ENCODE results near the gene LDLRAD3.
"Not testable (repeated sequence)": the region's sequence is repeated elsewhere in the genome, so short reads cannot be mapped to it uniquely, and the experiment has no call there.

LDLRAD3 gene

GRCh38 chr11:35995681-35996271, 51.9 kb downstream of the LDLRAD3 start:
- no peak for DNase-seq (ENCODE audit: low read depth)

GRCh38 chr11:35997902-35998520, 54.1 kb downstream of the LDLRAD3 start:
- no peak for DNase-seq (ENCODE audit: low read depth)

- DNase-seq (ENCODE audit: low read depth), result no peak
Measured at GRCh38 chr11:35998634-35999033, 54.8 kb downstream of the LDLRAD3 start.

GRCh38 chr11:36000616-36001190, 56.8 kb downstream of the LDLRAD3 start:
- DNase-seq (ENCODE audit: low read depth), result no peak

GRCh38 chr11:36002196-36002595, 58.3 kb downstream of the LDLRAD3 start:
- DNase-seq (ENCODE audit: low read depth), result no peak

- DNase-seq (ENCODE audit: low read depth), result no peak
Measured at GRCh38 chr11:36002796-36003195, 58.9 kb downstream of the LDLRAD3 start.

GRCh38 chr11:36006556-36006955, 62.7 kb downstream of the LDLRAD3 start:
- DNase-seq (ENCODE audit: low read depth), result no peak

- DNase-seq (ENCODE audit: low read depth), result peak; percentile 13
Measured at GRCh38 chr11:36007127-36007655, 63.3 kb downstream of the LDLRAD3 start.

GRCh38 chr11:36008584-36008983, 64.7 kb downstream of the LDLRAD3 start:
- no peak for DNase-seq (ENCODE audit: low read depth)

- peak; percentile 58 for DNase-seq (ENCODE audit: low read depth)
Measured at GRCh38 chr11:36009473-36009872, 65.6 kb downstream of the LDLRAD3 start.

- peak; percentile 29 for DNase-seq (ENCODE audit: low read depth)
Measured at GRCh38 chr11:36010010-36010740, 66.3 kb downstream of the LDLRAD3 start.

GRCh38 chr11:36011574-36011973, 67.7 kb downstream of the LDLRAD3 start:
- DNase-seq (ENCODE audit: low read depth), result no peak

GRCh38 chr11:36012455-36012854, 68.6 kb downstream of the LDLRAD3 start:
- DNase-seq (ENCODE audit: low read depth), result peak; percentile 79

- peak; percentile 93 for DNase-seq (ENCODE audit: low read depth)
Measured at GRCh38 chr11:36012979-36013378, 69.1 kb downstream of the LDLRAD3 start.

- DNase-seq (ENCODE audit: low read depth), result not testable (repeated sequence)
Measured at GRCh38 chr11:36013446-36013845, 69.6 kb downstream of the LDLRAD3 start.

- no peak for DNase-seq (ENCODE audit: low read depth)
Measured at GRCh38 chr11:36013950-36014897, 70.4 kb downstream of the LDLRAD3 start.

- no peak for DNase-seq (ENCODE audit: low read depth)
Measured at GRCh38 chr11:36014898-36015665, 71.2 kb downstream of the LDLRAD3 start.

GRCh38 chr11:36015799-36016198, 71.9 kb downstream of the LDLRAD3 start:
- DNase-seq (ENCODE audit: low read depth), result no peak

GRCh38 chr11:36016263-36016662, 72.4 kb downstream of the LDLRAD3 start:
- peak; percentile 21 for DNase-seq (ENCODE audit: low read depth)

- DNase-seq (ENCODE audit: low read depth), result no peak
Measured at GRCh38 chr11:36016709-36017108, 72.8 kb downstream of the LDLRAD3 start.
